BLaER1 treated with 17β-estradiol and CSF1 and Interleukin-3, amounts not matched to agents 10 nM and 100 nM (cell line): ENCODE data around the gene GPATCH3.
"Not testable (repeated sequence)": the region's sequence is repeated elsewhere in the genome, so short reads cannot be mapped to it uniquely, and the experiment has no call there.

ENCODE experiments used
- H3K27ac ChIP-seq, 11 experiments: shearing (Covaris generic); formaldehyde crosslinking; 2 replicates each; pipeline ENCODE4 v1.8.1; 2022
- H3K27me3 ChIP-seq, 11 experiments: shearing (Covaris generic); formaldehyde crosslinking; 2 replicates each; pipeline ENCODE4 v1.8.1; 2022
- H3K36me3 ChIP-seq, 11 experiments: shearing (Covaris generic); formaldehyde crosslinking; 2 replicates each; pipeline ENCODE4 v1.8.1; 2022
- H3K4me1 ChIP-seq, 10 experiments: shearing (Covaris generic); formaldehyde crosslinking; 2 replicates each; pipeline ENCODE4 v1.8.1; 2022
- H3K4me2 ChIP-seq, 11 experiments: shearing (Covaris generic); formaldehyde crosslinking; 2 replicates each; pipeline ENCODE4 v1.8.1; 2022
- H3K4me3 ChIP-seq, 10 experiments: shearing (Covaris generic); formaldehyde crosslinking; 2 replicates each; pipeline ENCODE4 v1.8.1; 2022
- H3K9ac ChIP-seq, 11 experiments: shearing (Covaris generic); formaldehyde crosslinking; 2 replicates each; pipeline ENCODE4 v1.8.1; 2022
- H3K9me3 ChIP-seq, 11 experiments: shearing (Covaris generic); formaldehyde crosslinking; replicated peaks in 1 of 11; 2 replicates each; pipeline ENCODE4 v1.8.1; 2022
- H4K20me1 ChIP-seq, 11 experiments: shearing (Covaris generic); formaldehyde crosslinking; 2 replicates each; pipeline ENCODE4 v1.8.1; 2022
- Cebpa-rat ChIP-seq, 11 experiments: shearing (Covaris generic); IDR thresholded peaks; 2 replicates each; pipeline ENCODE4 v1.8.1; 2022

Gene GPATCH3

GRCh38 chr1:26889551-26890466 lies 10.5 kb downstream of the GPATCH3 start, which contains the start of gene GPN2:
TSS of gene GPN2 (minus strand) at chr1:26890283. CDS start at chr1:26890096, 187 bp downstream.
- TF ChIP-seq Cebpa-rat (IDR thresholded peaks at IDR 0.05), result no peak
- H3K4me3 ChIP-seq, result peak within 1 kb of the TSS; percentile 81 to 99 (median 90)
- peaks cover 12 to 57% (median 40%) of the 10 kb centered on the region in 11 experiments; a peak in 16 of 22 replicates for H4K20me1 ChIP-seq
- H3K27ac ChIP-seq, result peak within 1 kb of the TSS; percentile 81 to 93 (median 87)
- peak within 1 kb of the TSS; percentile 88 to 97 (median 92) for H3K9ac ChIP-seq
- no peaks in the 10 kb centered on the region for H3K9me3 ChIP-seq
- H3K36me3 ChIP-seq, result peaks cover 67 to 87% (median 78%) of the 10 kb centered on the region in 11 experiments
- peaks cover 14 to 25% (median 23%) of the 10 kb centered on the region in 10 experiments for H3K4me1 ChIP-seq
- H3K4me2 ChIP-seq, result peak within 1 kb of the TSS; percentile 86 to 98 (median 95)
- no peaks in the 10 kb centered on the region for H3K27me3 ChIP-seq

GRCh38 chr1:26888231-26888630 lies 12.0 kb downstream of the GPATCH3 start:
- Histone ChIP-seq H4K20me1 (peaks cover 12 to 63% (median 42%) of the 10 kb centered on the region in 11 experiments; a peak in 16 of 22 replicates), H3K4me2 (peak overlapping the region in 8 of 11 experiments; percentile 86 to 98 (median 95); a peak in 13 of 22 replicates), H3K27ac (no peak overlapping the region; a peak in 1 of 22 replicates), H3K4me1 (peaks cover 14 to 25% (median 22%) of the 10 kb centered on the region in 10 experiments), H3K9me3 (no peaks in the 10 kb centered on the region), H3K27me3 (no peaks in the 10 kb centered on the region), H3K9ac (peak overlapping the region; percentile 19 to 97 (median 91); a peak in 17 of 22 replicates), H3K36me3 (peaks cover 67 to 87% (median 78%) of the 10 kb centered on the region in 11 experiments), H3K4me3 (0 out of 20 replicates have a peak overlapping the region, but pooled peaks of 1 of the 10 experiments have one; percentile 99)
- TF ChIP-seq Cebpa-rat (IDR thresholded peaks at IDR 0.05), result no peak

- Histone ChIP-seq H3K9ac (0 out of 22 replicates have a peak overlapping the region, but pooled peaks of 1 of the 11 experiments have one; percentile 34), H3K4me2 (no peak overlapping the region), H4K20me1 (peaks cover 12 to 74% (median 50%) of the 10 kb centered on the region in 11 experiments; a peak in 16 of 22 replicates), H3K4me1 (peaks cover 14 to 25% (median 22%) of the 10 kb centered on the region in 10 experiments), H3K9me3 (no peaks in the 10 kb centered on the region), H3K27me3 (no peaks in the 10 kb centered on the region), H3K27ac (no peak overlapping the region), H3K36me3 (peaks cover 67 to 87% (median 78%) of the 10 kb centered on the region in 11 experiments), H3K4me3 (no peak overlapping the region)
- no peak for TF ChIP-seq Cebpa-rat (IDR thresholded peaks at IDR 0.05)
Observed at GRCh38 chr1:26887125-26887524, 13.1 kb downstream of the GPATCH3 start.

- Histone ChIP-seq H3K27me3 (no peaks in the 10 kb centered on the region), H3K4me3 (no peak overlapping the region), H4K20me1 (peaks cover 10 to 93% (median 63%) of the 10 kb centered on the region in 11 experiments; a peak in 18 of 22 replicates), H3K27ac (no peak overlapping the region), H3K9ac (no peak overlapping the region; a peak in 2 of 22 replicates), H3K4me1 (peaks cover 0 to 2% (median 0%) of the 10 kb centered on the region in 10 experiments; a peak in 5 of 20 replicates), H3K36me3 (peaks cover 90 to 99% (median 96%) of the 10 kb centered on the region in 11 experiments), H3K4me2 (no peak overlapping the region), H3K9me3 (no peaks in the 10 kb centered on the region)
- no peak for TF ChIP-seq Cebpa-rat (IDR thresholded peaks at IDR 0.05)
Observed at GRCh38 chr1:26882696-26883463, 17.4 kb downstream of the GPATCH3 start.

- not testable (repeated sequence) for H3K27ac ChIP-seq, H3K4me2 ChIP-seq, H3K9ac ChIP-seq, H3K9me3 ChIP-seq, H3K27me3 ChIP-seq, H3K4me3 ChIP-seq, H3K4me1 ChIP-seq
- peaks cover 94 to 99% (median 97%) of the 10 kb centered on the region in 11 experiments for H3K36me3 ChIP-seq
- H4K20me1 ChIP-seq, result peaks cover 6 to 91% (median 54%) of the 10 kb centered on the region in 11 experiments; a peak in 18 of 22 replicates
Observed at GRCh38 chr1:26881611-26882010, 18.7 kb downstream of the GPATCH3 start.

- no peak for TF ChIP-seq Cebpa-rat (IDR thresholded peaks at IDR 0.05)
- no peak overlapping the region; a peak in 1 of 22 replicates for H3K9ac ChIP-seq
Observed at GRCh38 chr1:26879793-26880192, 20.5 kb downstream of the GPATCH3 start.

GRCh38 chr1:26877326-26877725 lies 22.9 kb downstream of the GPATCH3 start:
- no peak for TF ChIP-seq Cebpa-rat (IDR thresholded peaks at IDR 0.05)
- Histone ChIP-seq H3K36me3 (peaks cover 60 to 78% (median 73%) of the 10 kb centered on the region in 11 experiments), H3K4me2 (no peak overlapping the region), H3K9me3 (no peaks in the 10 kb centered on the region), H3K4me3 (no peak overlapping the region), H3K9ac (peak overlapping the region in 5 of 11 experiments; percentile 2 to 48 (median 11); a peak in 4 of 22 replicates), H3K4me1 (no peaks in the 10 kb centered on the region), H3K27me3 (no peaks in the 10 kb centered on the region), H4K20me1 (peaks cover 6 to 53% (median 37%) of the 10 kb centered on the region in 11 experiments; a peak in 18 of 22 replicates), H3K27ac (no peak overlapping the region)

More at GRCh38 chr1:26879793-26880192, 20.5 kb downstream of the GPATCH3 start:
- no peaks in the 10 kb centered on the region for H3K9me3 ChIP-seq
- H3K4me1 ChIP-seq, result no peaks in the 10 kb centered on the region
- no peak overlapping the region for H3K4me3 ChIP-seq
- no peak overlapping the region for H3K4me2 ChIP-seq
- no peaks in the 10 kb centered on the region for H3K27me3 ChIP-seq
- peaks cover 6 to 76% (median 47%) of the 10 kb centered on the region in 11 experiments; a peak in 18 of 22 replicates for H4K20me1 ChIP-seq
- no peak overlapping the region for H3K27ac ChIP-seq
- peaks cover 85 to 98% (median 96%) of the 10 kb centered on the region in 11 experiments for H3K36me3 ChIP-seq

GRCh38 chr1:26874896-26875295 lies 25.4 kb downstream of the GPATCH3 start:
- peak overlapping the region in 5 of 11 experiments; percentile 2 to 32 (median 17); a peak in 4 of 22 replicates for H3K9ac ChIP-seq
- H3K4me1 ChIP-seq, result no peaks in the 10 kb centered on the region
- no peaks in the 10 kb centered on the region for H3K9me3 ChIP-seq
- H3K4me3 ChIP-seq, result no peak overlapping the region
- no peak overlapping the region for H3K27ac ChIP-seq
- H4K20me1 ChIP-seq, result peaks cover 6 to 32% (median 17%) of the 10 kb centered on the region in 11 experiments; a peak in 16 of 22 replicates
- no peak for TF ChIP-seq Cebpa-rat (IDR thresholded peaks at IDR 0.05)
- no peak overlapping the region for H3K4me2 ChIP-seq
- peaks cover 36 to 53% (median 48%) of the 10 kb centered on the region in 11 experiments for H3K36me3 ChIP-seq
- H3K27me3 ChIP-seq, result no peaks in the 10 kb centered on the region

GRCh38 chr1:26873097-26873496 lies 27.2 kb downstream of the GPATCH3 start:
- H3K4me1 ChIP-seq, H3K27ac ChIP-seq, H3K27me3 ChIP-seq, H3K4me2 ChIP-seq, H3K9me3 ChIP-seq, H3K9ac ChIP-seq, H3K4me3 ChIP-seq: not testable (repeated sequence)
- peaks cover 18 to 35% (median 31%) of the 10 kb centered on the region in 11 experiments for H3K36me3 ChIP-seq
- H4K20me1 ChIP-seq, result peaks cover 0 to 14% (median 10%) of the 10 kb centered on the region in 11 experiments; a peak in 9 of 22 replicates
